ENCODE results near the gene TRAF4. TPM values are rescaled to one million over a fixed set of nuclear protein-coding genes. Genes with fewer than 3 reads are reported as not detected.

Gene TRAF4
- 49.5 TPM for polyA plus RNA-seq (2013, experiment 1 of 2; ENCODE audit: insufficient read length)
- 46.9 TPM for polyA plus RNA-seq (2013, experiment 2 of 2; ENCODE audit: insufficient read length)

- peak; percentile 83 for DNase-seq
Measured at GRCh38 chr17:28743243-28744103, at the start of gene TRAF4. Gene TRAF4, plus strand, starts transcription at chr17:28744011. Its CDS starts 102 bp downstream, at chr17:28744113.

DNA sequence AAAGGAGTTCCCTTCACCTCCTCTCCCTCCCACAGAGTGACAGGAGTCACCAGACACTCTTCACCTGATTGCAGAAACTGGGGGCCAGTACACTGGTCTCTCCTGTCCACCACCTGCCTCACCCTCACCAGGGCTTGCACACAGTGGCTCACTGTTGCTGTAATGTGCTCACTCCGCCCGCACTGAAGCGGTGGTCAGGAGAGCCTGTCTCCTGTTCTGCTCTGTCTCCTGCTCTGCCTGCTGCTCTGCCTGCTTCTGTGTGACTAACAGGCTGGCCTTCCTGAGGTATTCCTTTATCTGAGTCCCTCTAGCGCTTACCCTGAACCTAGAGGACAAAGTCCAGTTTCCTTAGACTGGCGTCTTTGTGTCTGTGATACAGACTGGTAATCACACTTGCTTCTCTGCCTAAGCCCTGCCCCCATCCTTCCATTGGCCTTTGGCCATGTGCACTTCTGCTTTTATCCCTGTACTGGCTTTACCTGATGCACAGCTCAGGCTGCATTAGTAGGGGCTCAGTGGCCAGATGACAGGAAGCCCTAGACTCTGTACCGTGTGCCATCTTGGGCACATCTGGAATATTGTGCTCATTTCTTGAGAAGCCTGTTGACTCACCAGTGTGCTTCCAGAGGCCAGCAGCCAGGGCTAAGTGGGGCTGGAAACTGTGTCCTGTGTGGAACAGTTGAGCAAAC is 45.4 kb upstream of the TRAF4 start:
- DNase-seq: no peak

DNA sequence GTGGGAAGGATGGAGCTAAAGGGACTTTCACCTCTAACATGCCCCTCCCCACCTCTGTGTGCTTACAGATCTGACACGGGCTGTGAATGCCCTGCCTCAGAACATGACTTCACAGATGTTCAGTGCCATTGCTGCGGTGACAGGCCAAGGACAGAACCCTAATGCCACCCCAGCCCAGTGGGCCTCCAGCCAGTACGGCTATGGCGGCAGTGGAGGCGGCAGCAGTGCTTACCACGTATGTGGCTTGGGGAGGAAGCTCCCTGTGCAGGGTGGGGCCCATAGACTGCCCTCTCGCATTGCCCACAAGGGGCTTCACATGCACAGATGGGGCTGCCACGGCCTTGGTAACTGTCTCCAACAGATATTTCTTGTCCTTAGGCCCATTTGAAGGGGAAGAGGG is 43.5 kb upstream of the TRAF4 start:
- no peak for DNase-seq

GRCh38 chr17:28700830-28701492 is 42.9 kb upstream of the TRAF4 start:
- DNase-seq: no peak

DNA sequence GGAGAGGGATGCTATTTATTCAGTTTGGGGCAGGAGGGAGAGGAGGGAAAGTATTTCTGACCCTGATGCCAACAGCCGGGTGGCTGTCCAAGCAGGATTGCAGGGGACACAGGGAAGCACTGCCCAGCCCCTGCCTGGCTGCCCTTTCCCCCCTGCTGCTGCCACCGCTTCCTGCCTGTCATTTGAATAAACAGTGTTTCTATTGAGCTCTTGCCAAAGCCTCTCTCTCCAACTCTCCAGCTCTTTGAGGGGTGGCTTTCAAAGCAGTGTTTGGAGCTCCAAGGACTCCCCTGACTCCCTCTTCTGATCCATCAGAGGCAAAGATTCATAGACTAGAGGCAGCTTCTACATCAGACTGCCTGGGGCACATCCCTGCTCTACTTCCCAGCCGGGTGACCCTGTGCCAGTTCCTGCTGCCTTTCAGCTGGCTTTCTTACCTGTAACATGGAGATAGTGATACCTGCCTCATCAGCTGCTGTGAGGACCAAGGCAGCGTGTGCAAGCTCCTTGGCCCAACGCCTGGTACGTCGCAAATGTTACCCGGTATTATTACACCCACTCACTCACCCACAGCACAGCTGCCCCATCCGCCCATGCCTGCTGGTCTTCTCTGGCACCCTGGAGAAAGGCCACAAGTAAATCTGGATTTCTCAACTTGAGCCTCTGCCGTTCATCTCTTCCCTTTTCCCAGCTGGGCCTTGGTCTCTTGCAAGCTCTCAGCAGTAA is 41.6 kb upstream of the TRAF4 start:
- no peak for DNase-seq

- no peak for DNase-seq
Measured at GRCh38 chr17:28702752-28703150, 41.1 kb upstream of the TRAF4 start.

DNA sequence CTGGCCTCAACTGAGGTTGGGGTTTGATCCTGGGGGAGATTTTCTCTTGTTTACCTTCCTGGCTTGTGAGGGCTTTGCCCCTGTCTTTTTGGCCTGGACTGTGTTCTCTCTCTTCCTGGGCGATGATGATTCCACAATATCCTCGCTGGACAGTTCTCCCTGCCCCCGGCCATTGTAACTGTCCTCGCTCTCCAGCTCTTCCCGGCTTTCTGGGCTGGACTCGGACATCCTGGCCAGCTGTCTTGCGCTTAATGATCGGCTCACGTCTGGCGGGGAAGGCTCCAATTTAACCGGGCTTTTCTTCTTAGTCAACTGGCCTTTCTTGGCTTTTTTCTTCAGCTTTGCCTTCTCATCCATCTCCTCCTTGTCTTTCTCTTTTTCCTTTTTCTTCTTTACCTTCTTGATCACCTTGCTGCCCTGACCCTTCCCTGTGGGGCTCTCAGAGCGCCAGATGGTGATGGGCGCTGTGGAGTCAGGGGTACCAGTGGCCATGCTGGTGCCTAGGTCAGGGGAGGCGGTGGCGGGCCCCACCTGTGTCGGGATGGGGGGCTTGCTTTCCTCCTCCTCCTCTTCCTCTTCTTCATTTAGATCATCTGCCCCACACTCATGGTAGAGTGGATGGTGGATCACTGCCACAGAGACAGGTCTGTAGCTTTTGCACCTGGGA is 40.1 kb upstream of the TRAF4 start:
- no peak for DNase-seq

- DNase-seq: no peak
Measured at GRCh38 chr17:28704219-28704858, 39.5 kb upstream of the TRAF4 start.

- no peak for DNase-seq
Measured at GRCh38 chr17:28705074-28705659, 38.6 kb upstream of the TRAF4 start.

GRCh38 chr17:28705728-28706334 is 38.0 kb upstream of the TRAF4 start:
- DNase-seq: no peak

DNA sequence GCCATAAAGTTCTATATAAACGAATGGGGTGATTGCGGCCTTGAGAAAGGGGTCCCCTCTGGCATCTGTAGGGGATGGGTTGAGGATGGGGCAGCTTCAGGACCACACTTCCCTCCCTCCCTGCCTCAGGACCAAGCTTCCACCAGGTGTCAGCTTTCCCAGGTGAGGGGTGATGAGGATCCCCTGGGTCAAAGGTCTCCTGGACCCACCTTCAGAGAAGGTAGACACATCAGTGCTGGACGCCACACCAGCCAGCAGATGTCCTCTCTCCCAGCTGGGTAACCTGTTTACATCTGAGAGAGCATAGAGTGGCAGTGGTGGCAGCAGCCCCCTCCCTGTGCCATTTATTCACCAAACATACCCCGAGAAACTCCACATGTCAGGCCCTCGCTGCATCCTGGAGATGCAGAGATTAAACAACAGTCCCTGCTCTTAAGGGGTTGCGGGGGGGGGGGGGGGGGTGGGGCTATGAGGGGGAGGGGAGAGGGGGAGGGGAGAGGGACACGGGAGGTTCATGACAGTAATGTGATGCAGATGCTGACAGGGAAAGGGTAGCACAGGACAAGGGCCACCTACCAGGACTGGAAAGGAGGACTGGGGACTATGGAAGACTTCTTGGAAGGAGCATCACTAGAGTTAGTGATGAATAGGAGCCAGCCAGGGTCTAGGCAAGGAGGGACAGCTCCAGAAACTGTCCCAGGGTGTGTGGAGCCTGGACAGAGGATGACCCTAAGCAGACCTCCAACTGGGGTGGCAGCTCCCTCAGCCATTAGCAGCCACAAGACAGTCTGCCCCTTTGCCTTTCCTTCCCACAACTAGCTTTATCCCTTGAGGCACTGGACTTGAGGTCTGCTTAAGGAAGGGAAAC is 37.1 kb upstream of the TRAF4 start:
- no peak for DNase-seq

DNA sequence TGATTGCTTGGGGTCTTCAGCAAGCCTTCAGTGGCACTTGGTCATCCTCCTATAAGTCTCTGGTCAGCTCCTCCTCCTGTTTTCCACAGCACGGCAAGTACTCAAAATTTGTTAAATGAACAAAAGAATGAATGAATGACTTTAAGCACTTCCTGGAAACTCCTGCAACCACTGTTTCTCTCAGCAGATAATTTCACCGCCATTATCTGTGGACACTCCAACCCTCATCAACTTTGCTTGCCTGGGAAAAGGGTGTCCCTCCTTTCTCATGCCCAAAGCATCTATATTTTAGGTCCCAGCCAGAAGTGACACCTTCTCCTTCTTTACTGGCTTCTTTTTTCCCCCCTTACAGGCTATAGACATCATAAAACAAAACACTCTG is 36.5 kb upstream of the TRAF4 start:
- no peak for DNase-seq

- peak; percentile 91 for DNase-seq
Measured at GRCh38 chr17:28710861-28711722, 32.7 kb upstream of the TRAF4 start.

DNA sequence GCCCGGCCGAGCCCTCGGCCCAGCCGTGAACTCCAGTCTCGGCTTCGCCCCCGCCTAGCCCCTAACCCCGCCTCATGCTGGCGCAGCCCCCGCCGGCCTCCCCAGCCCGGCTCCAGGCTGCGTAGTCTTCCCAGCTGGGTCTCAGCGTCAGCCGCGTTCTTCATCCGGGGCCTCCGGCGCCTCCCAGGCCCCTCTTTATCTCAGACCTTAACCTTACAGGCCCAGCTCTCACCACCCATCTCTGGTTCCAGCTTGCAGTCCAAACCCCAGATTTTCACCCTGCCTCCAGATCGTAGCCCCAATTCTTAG is 32.1 kb upstream of the TRAF4 start, which contains the start of gene PROCA1:
TSS of gene PROCA1 (minus strand) at position 166 of the 309 bp plus-strand sequence. CDS start 228 bp downstream, outside the sequence.
- DNase-seq: no peak

- peak; percentile 28 for DNase-seq
Measured at GRCh38 chr17:28712032-28712704, 31.6 kb upstream of the TRAF4 start.

DNA sequence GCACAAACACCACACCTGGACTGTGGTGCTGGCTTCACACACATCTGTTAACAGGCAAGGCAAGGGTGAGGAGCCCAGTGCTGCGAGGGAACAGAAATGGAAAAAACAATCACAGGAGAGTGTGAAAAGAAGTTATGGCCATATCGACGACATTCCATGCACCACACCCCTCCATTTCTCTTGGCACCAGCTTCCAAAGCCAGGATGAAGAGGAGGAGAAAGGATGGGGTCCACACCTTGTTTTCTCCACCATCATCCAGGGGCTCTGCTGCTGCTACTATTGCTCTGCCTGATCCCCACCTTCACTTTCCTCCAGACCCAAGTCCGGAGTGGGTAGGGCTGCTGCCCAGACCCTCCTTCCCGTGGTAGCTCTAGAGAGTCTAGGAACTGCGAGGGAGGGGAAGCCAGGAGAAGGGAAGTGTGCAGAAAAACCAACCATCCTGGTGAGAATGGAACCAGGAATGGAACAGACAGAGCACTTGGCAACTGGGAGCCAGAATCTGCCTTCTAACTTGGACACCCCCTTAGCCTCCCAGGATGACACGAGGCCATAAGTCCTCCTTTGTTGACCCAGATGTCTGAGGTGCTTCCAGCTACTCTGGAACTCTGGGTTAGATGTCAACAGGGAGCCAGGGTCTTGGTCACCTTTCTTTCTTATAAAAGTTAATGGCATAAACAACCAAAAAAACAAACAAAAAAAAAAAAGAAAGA is 31.0 kb upstream of the TRAF4 start:
- no peak for DNase-seq

DNA sequence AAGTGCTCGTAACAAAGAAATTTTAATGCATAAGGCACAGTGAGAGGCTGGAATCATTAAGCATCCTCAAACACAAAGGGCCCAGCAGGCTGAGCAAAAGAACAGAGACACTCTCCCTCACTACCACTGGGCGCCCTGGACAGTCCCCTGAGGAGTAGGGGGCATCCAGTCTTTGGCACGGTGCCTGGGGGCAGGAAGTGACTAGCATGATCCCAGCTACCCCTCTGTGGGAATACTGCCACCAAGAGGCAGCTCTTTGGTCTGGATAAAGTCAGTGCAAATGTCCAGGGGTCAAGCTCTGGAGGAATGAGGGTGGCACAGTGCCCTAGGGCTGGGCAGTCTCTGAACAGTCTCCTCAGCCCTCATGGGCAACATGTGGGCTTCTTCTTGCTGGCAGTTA is 29.5 kb upstream of the TRAF4 start:
- no peak for DNase-seq

Measured in fibroblast of skin of abdomen (primary cell).